ENCODE results near the gene TBX2. TPM values are rescaled to one million over a fixed set of nuclear protein-coding genes. Genes with fewer than 3 reads are reported as not detected.
A peak's percentile ranks its signal among the peaks of the same experiment; 100 is the strongest.

TBX2 gene
- total and polyA plus RNA-seq, 5 experiments from 2014 or later = 0.13 TPM; not detected in 4

- DNase-seq = peak; percentile 51 to 80 (median 70)
- Mint-ChIP-seq H3K27ac (peak overlapping the region in 2 of 10 donors; percentile 19 to 67), H3K27me3 (peaks cover 19 to 47% (median 41%) of the 10 kb centered on the region in 5 donors), H3K36me3 (no peaks in the 10 kb centered on the region), H3K4me3 (peak overlapping the region; percentile 68 to 86 (median 80)), H3K9me3 (no peaks in the 10 kb centered on the region), H3K4me1 (peaks cover 17 to 25% (median 22%) of the 10 kb centered on the region in 4 donors)
- ATAC-seq = peak; percentile 45 to 60
- POLR2A ChIA-PET = no interaction called here
These were observed 10.7 kb downstream of the TBX2 start for GRCh38 chr17:61410141-61411010.

GRCh38 chr17:61411011-61411260 lies 11.3 kb downstream of the TBX2 start:
- no peak for DNase-seq
- Mint-ChIP-seq H3K9me3 (no peaks in the 10 kb centered on the region), H3K27ac (no peak overlapping the region), H3K4me1 (peaks cover 17 to 25% (median 22%) of the 10 kb centered on the region in 4 donors), H3K4me3 (peak overlapping the region; percentile 72 to 86 (median 80)), H3K36me3 (no peaks in the 10 kb centered on the region), H3K27me3 (peaks cover 19 to 46% (median 41%) of the 10 kb centered on the region in 5 donors)
- no peak for ATAC-seq
- POLR2A ChIA-PET = interaction anchor here (0.6 kb wide), 1 partner anchor 1595 kb away, joined by 3 read pairs; no protein-coding TSS in a partner anchor

DNA sequence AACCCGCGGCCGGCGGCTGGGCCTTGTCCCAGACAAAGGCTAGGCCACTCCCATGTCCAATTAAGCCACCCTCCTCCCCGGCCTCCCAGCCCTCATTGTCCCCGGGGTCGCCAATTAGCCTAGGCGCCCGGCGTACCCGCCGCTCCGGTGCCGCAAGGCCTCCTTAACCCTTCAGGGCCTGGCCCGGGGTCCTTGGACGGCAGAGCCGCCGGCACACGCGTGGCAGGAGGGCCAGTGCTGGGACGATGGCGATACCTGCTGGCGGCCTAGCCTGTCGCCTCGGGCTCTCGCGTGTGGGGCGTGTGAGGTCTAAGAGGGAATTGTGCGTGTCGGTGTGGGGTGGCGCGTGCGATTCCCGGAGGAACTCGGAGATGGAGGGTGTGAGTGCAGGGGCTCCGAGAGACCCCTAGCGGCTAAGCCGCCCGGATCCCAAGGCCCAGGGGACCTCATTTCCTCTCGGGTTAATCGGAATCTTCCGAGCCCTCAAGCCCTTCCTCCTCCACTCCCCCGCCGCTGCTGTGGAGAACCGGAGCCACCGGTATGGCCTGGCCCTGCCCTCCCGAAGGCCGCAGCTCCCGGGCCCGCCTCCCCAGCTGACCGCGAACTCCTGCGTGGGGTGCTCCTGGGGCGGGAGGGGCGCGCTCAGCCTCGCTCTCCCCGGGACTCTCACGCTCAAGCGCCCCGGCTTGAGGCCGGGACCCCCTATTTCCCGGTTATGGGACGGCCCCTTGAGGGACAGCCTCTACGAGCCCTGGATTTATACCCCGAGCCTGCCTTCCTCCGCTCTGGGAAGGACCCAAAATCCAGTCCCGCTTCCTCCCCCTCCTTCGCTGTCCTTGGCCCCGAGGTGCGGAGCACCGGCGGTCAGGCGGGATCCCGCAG lies 11.9 kb downstream of the TBX2 start:
- Mint-ChIP-seq H3K27me3 (peaks cover 17 to 40% (median 36%) of the 10 kb centered on the region in 5 donors), H3K36me3 (no peaks in the 10 kb centered on the region), H3K27ac (peak overlapping the region in 1 of 10 donors; percentile 21), H3K4me1 (peaks cover 17 to 25% (median 22%) of the 10 kb centered on the region in 4 donors), H3K9me3 (no peaks in the 10 kb centered on the region), H3K4me3 (peak overlapping the region; percentile 53 to 86 (median 78))
- DNase-seq (peak in 4 of 10 donors; percentile 17 to 63 (median 39)), ATAC-seq (peak; percentile 11 to 19)
- POLR2A ChIA-PET = interaction anchor here (0.6 kb wide), 1 partner anchor 1596 kb away, joined by 3 read pairs; no protein-coding TSS in a partner anchor

DNA sequence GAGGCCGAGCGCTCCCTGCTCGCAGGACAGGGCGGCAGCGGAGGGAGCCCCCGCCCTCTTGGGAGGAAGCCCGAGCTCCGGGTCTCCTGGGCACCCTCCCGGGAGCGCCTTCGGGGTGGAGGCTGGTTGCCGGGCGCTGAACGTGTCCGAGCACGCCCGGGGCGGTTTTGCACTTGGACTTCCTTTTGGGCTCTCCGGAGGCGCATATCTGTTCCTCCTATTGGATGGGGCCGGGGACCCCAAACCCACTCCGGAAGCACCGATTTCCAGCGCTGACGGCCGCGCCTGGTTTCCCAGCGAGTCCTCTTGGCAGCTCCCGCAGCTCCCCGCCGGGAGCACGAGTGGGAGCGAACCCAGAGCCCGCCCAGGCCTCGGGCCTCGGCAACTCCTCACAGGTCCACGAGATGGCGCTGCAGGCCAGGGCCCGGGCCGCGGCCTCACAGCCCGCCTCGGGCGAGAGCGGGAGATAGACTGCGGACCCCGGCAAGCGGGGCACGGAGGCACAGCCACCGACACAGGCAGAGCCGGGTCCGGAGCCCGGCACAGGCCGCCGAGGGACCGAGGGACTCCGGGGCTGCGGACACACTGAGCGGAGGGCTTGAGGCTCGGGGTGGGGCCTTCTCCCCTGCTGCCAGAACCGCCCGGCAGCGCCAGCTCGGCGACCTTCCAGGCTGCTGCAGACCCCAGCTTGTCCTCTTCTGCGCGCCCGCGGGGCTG lies 12.7 kb downstream of the TBX2 start:
- H3K27me3 Mint-ChIP-seq = peaks cover 13 to 39% (median 31%) of the 10 kb centered on the region in 5 donors
- POLR2A ChIA-PET = interaction anchor here (0.8 kb wide), 1 partner anchor 51 kb away, joined by 4 read pairs; no protein-coding TSS in a partner anchor
- no peaks in the 10 kb centered on the region for H3K36me3 Mint-ChIP-seq
- no peak overlapping the region for H3K27ac Mint-ChIP-seq
- ATAC-seq (peak; percentile 78 to 79), DNase-seq (peak; percentile 61 to 85 (median 82))
- no peaks in the 10 kb centered on the region for H3K9me3 Mint-ChIP-seq
- H3K4me1 Mint-ChIP-seq = peaks cover 17 to 29% (median 23%) of the 10 kb centered on the region in 4 donors
- peak overlapping the region in 9 of 10 donors; percentile 46 to 86 (median 79) for H3K4me3 Mint-ChIP-seq

GRCh38 chr17:61412860-61413660 lies 13.4 kb downstream of the TBX2 start:
- Mint-ChIP-seq H3K4me3 (peak overlapping the region; percentile 43 to 85 (median 74)), H3K36me3 (no peaks in the 10 kb centered on the region), H3K27me3 (peaks cover 7 to 38% (median 24%) of the 10 kb centered on the region in 5 donors), H3K4me1 (peaks cover 14 to 26% (median 19%) of the 10 kb centered on the region in 4 donors), H3K27ac (peak overlapping the region in 1 of 10 donors; percentile 7), H3K9me3 (no peaks in the 10 kb centered on the region)
- ATAC-seq (peak in 1 of 2 donors; percentile 9), DNase-seq (peak in 1 of 10 donors; percentile 52)
- POLR2A ChIA-PET = interaction anchor here (0.8 kb wide), 1 partner anchor 51 kb away, joined by 4 read pairs; no protein-coding TSS in a partner anchor

DNA sequence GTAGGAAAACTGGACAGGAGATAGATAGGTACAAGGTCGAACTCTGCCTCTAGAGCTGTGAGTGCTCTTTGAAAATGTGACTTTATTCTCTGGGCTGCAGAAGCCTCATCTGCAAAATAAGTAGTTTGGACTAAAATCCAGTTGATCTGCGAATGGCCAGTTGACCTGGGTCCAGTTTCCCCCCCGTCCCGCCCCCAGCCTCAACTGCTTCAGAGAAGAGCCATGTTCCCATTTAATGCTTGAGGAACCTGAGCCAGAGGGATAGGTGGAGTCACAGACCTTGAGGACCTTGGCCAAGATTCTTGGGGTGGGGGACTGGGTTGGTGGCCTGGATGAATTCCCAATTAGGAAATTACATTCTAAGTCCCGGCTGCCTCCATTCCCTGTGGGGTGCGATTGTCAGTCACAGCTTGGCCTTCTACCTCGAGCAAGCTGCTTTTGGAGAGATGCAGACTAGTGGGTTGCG lies 14.1 kb downstream of the TBX2 start:
- Mint-ChIP-seq H3K4me3 (peak overlapping the region in 9 of 10 donors; percentile 43 to 85 (median 73)), H3K36me3 (no peaks in the 10 kb centered on the region), H3K9me3 (no peaks in the 10 kb centered on the region), H3K27ac (peak overlapping the region in 1 of 10 donors; percentile 7), H3K27me3 (peaks cover 7 to 36% (median 22%) of the 10 kb centered on the region in 5 donors), H3K4me1 (peaks cover 11 to 21% (median 14%) of the 10 kb centered on the region in 4 donors)
- peak in 1 of 10 donors; percentile 45 for DNase-seq
- no peak for ATAC-seq
- POLR2A ChIA-PET = no interaction called here

- no peak overlapping the region for H3K4me3 Mint-ChIP-seq
- ATAC-seq = no peak
These were observed 14.7 kb downstream of the TBX2 start for GRCh38 chr17:61414141-61414935.

DNA sequence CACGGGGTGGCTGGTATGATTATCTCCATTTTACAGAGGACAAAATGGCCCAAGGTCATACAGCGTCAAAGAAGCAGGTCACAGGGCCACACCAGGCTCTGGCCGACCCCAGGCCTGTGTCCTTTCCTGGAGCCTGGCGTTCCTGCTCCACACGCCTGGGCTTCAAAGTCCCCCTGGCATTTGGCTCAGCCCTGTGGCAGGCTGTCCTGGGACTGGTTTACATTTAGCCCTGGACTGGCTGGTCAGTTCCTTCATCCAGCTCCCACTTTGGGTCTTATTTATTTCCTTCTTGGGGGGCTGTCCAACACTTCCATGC lies 15.3 kb downstream of the TBX2 start:
- POLR2A ChIA-PET = no interaction called here
- ATAC-seq (no peak), DNase-seq (no peak)
- no peaks in the 10 kb centered on the region for H3K9me3 Mint-ChIP-seq
- H3K27ac Mint-ChIP-seq = no peak overlapping the region
- no peak overlapping the region for H3K4me3 Mint-ChIP-seq
- H3K4me1 Mint-ChIP-seq = peaks cover 9 to 15% (median 9%) of the 10 kb centered on the region in 4 donors
- no peaks in the 10 kb centered on the region for H3K36me3 Mint-ChIP-seq
- peaks cover 8 to 42% (median 25%) of the 10 kb centered on the region in 5 donors for H3K27me3 Mint-ChIP-seq

More at GRCh38 chr17:61414141-61414935, 14.7 kb downstream of the TBX2 start:
- peak in 1 of 10 donors; percentile 40 for DNase-seq
- POLR2A ChIA-PET = no interaction called here
- Mint-ChIP-seq H3K9me3 (no peaks in the 10 kb centered on the region), H3K27me3 (peaks cover 9 to 39% (median 23%) of the 10 kb centered on the region in 5 donors), H3K27ac (no peak overlapping the region), H3K36me3 (no peaks in the 10 kb centered on the region), H3K4me1 (peaks cover 9 to 16% (median 11%) of the 10 kb centered on the region in 4 donors)

GRCh38 chr17:61415374-61416210 lies 15.9 kb downstream of the TBX2 start:
- no peaks in the 10 kb centered on the region for H3K9me3 Mint-ChIP-seq
- no peak overlapping the region for H3K27ac Mint-ChIP-seq
- no peaks in the 10 kb centered on the region for H3K36me3 Mint-ChIP-seq
- H3K4me1 Mint-ChIP-seq = peaks cover 2 to 9% (median 3%) of the 10 kb centered on the region in 4 donors
- POLR2A ChIA-PET = interaction anchor here (0.5 kb wide), 1 partner anchor 414 kb away, joined by 3 read pairs; no protein-coding TSS in a partner anchor
- peaks cover 12 to 40% (median 25%) of the 10 kb centered on the region in 5 donors for H3K27me3 Mint-ChIP-seq
- ATAC-seq (no peak), DNase-seq (no peak)
- H3K4me3 Mint-ChIP-seq = peak overlapping the region in 2 of 10 donors; percentile 1 to 29

DNA sequence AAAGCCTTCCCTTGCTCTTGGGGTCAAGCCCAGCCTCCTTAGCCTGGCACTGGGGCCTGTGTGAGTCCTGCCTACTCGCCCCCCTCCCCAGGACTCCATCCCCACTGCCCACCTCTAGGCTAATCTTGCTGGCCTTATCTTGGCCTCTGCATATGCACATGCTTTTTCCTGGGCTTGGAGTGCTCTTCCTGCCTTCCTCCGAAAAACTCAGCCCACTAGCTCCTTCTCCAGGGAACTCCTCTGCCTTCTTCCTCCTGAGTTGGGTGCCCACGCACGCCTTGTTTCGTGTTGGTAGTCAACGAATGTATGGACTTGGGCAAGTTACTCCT lies 16.5 kb downstream of the TBX2 start:
- peak overlapping the region in 1 of 10 donors; percentile 1 for H3K4me3 Mint-ChIP-seq
- no peak for ATAC-seq
- peaks cover 12 to 45% (median 28%) of the 10 kb centered on the region in 5 donors for H3K27me3 Mint-ChIP-seq
- no peak overlapping the region for H3K27ac Mint-ChIP-seq
- DNase-seq = peak in 1 of 10 donors; percentile 32
- peaks cover 0 to 7% (median 2%) of the 10 kb centered on the region in 4 donors for H3K4me1 Mint-ChIP-seq
- POLR2A ChIA-PET = interaction anchor here (0.5 kb wide), 1 partner anchor 413 kb away, joined by 3 read pairs; no protein-coding TSS in a partner anchor
- H3K36me3 Mint-ChIP-seq = no peaks in the 10 kb centered on the region
- H3K9me3 Mint-ChIP-seq = no peaks in the 10 kb centered on the region
